HCT116 (cell line): Measurements from ENCODE around the gene RTN1. TPM values are rescaled to one million over a fixed set of nuclear protein-coding genes. Genes with fewer than 3 reads are reported as not detected.

ENCODE experiments used
- ATAC-seq: fragments of 200-7000 bp; cut with Tn5 transposase; 2 replicates; pipeline ENCODE4 v1.9.1; 2020; ENCODE audit warnings: mild to moderate bottlenecking, moderate library complexity
- BruUV-seq: library from RNA; stranded (reverse); fragments of 400-500 nt; replicated peaks from 2 replicates; lab custom pipeline; 2021; lab: Mats Ljungman, UMichigan
- CTCF ChIA-PET: fragments of 300-600 bp; sonication (Branson Sonifier 250); formaldehyde crosslinking; loops from one replicate; lab custom pipeline; 2021; ENCODE audit warnings: antibody characterized with exemption; lab: Charles Lee
- POLR2A ChIA-PET: fragments of 300-600, 350-600 bp; sonication (Branson Sonifier 250); formaldehyde crosslinking; loops from one replicate; lab custom pipeline; 2021; ENCODE audit warnings: antibody characterized with exemption; lab: Charles Lee
- RAD21 ChIA-PET, 2 experiments: fragments of 300-600 bp; sonication (Branson Sonifier 250); formaldehyde crosslinking; loops; one replicate each; lab custom pipeline; 2023; ENCODE audit warnings: low total read pairs in 2 of 2; ENCODE audit not compliant: uncharacterized antibody in 2 of 2, unreplicated experiment in 2 of 2, low non-redundant PET in 1 of 2; lab: Charles Lee
- DNase-seq: peaks from one replicate; pipeline ENCODE4 v3.0.0-alpha.2; 2010; ENCODE audit warnings: low read depth, low spot score
- H2AFZ ChIP-seq: fragments of 200-600 bp; shearing (Covaris generic), sonication (generic); 2 replicates; pipeline ENCODE4 v1.6.1; 2017; ENCODE audit warnings: low read depth, mixed run types, mixed read lengths, antibody characterized with exemption, low read length; ENCODE audit not compliant: poor library complexity, severe bottlenecking
- H3K27ac ChIP-seq: 2 replicates; pipeline ENCODE4 v1.5.1; 2012; ENCODE audit warnings: low read depth, low read length
- H3K27me3 ChIP-seq: fragments of 200-600 bp; sonication (generic); 2 replicates; pipeline ENCODE4 v1.6.1; 2016; ENCODE audit warnings: mixed run types, low read length, mixed read lengths; ENCODE audit not compliant: insufficient read depth
- H3K36me3 ChIP-seq, 2 experiments: fragments of 200-500 bp in 1 of 2; fragments of 200-600 bp in 1 of 2; sonication (Bioruptor generic) in 1 of 2; sonication (generic) in 1 of 2; 2 replicates each; pipeline versions ENCODE4 v1.5.1 to v1.6.1; 2014 to 2016; ENCODE audit warnings: low read length in 2 of 2, inconsistent platforms in 1 of 2, mixed read lengths in 1 of 2, mixed run types in 1 of 2; ENCODE audit not compliant: insufficient read depth in 2 of 2, control insufficient read depth in 1 of 2
- H3K4me1 ChIP-seq, 2 experiments: fragments of 200-600 bp in 1 of 2; sonication (generic) in 1 of 2; 2 replicates each; pipeline versions ENCODE4 v1.5.1 to v1.6.1; 2012 to 2017; ENCODE audit warnings: low read length in 2 of 2, inconsistent platforms in 1 of 2, mild to moderate bottlenecking in 1 of 2, mixed read lengths in 1 of 2, mixed run types in 1 of 2, moderate library complexity in 1 of 2; ENCODE audit not compliant: insufficient read depth in 2 of 2, control insufficient read depth in 1 of 2
- H3K4me2 ChIP-seq: fragments of 200-600 bp; sonication (generic); 2 replicates; pipeline ENCODE4 v1.6.1; 2017; ENCODE audit warnings: mixed run types, low read length, mixed read lengths
- H3K4me3 ChIP-seq, 2 experiments: fragments of 200-600 bp in 1 of 2; sonication (generic) in 1 of 2; replicated peaks in 1 of 2; 2 replicates each; pipeline ENCODE4 v1.5.1; 2011 to 2016; ENCODE audit warnings: low read length in 2 of 2, control low read depth in 1 of 2, low read depth in 1 of 2, mild to moderate bottlenecking in 1 of 2, mixed read lengths in 1 of 2, mixed run types in 1 of 2
- H3K79me2 ChIP-seq: fragments of 200-600 bp; sonication (generic); 2 replicates; pipeline ENCODE4 v1.6.1; 2017; ENCODE audit warnings: mild to moderate bottlenecking, mixed run types, low read length, moderate library complexity, mixed read lengths; ENCODE audit not compliant: insufficient read depth
- H3K9ac ChIP-seq: fragments of 200-600 bp; sonication (generic); 2 replicates; pipeline ENCODE4 v1.6.1; 2016; ENCODE audit warnings: low read length, mixed read lengths
- H3K9me2 ChIP-seq: fragments of 200-600 bp; sonication (generic), shearing (Covaris generic); 2 replicates; pipeline ENCODE4 v1.6.1; 2017; ENCODE audit warnings: mixed run types, mild to moderate bottlenecking, moderate library complexity; ENCODE audit not compliant: insufficient read depth
- H3K9me3 ChIP-seq, 2 experiments: fragments of 200-500 bp in 1 of 2; fragments of 200-600 bp in 1 of 2; sonication (Bioruptor generic) in 1 of 2; sonication (generic) in 1 of 2; 2 replicates each; pipeline ENCODE4 v1.6.1; 2014 to 2017; ENCODE audit warnings: low read length in 2 of 2, mixed read lengths in 2 of 2, inconsistent platforms in 1 of 2, low read depth in 1 of 2, mild to moderate bottlenecking in 1 of 2, mixed run types in 1 of 2, moderate library complexity in 1 of 2; ENCODE audit not compliant: control insufficient read depth in 1 of 2, insufficient read depth in 1 of 2
- H4K20me1 ChIP-seq: fragments of 200-600 bp; sonication (generic), shearing (Covaris generic); 2 replicates; pipeline ENCODE4 v1.6.1; 2017; ENCODE audit warnings: mixed run types, mild to moderate bottlenecking, moderate library complexity; ENCODE audit not compliant: insufficient read depth
- CEBPB ChIP-seq: IDR thresholded peaks from 2 replicates; pipeline ENCODE4 v1.6.1; 2012; ENCODE audit warnings: low read depth
- EGR1 ChIP-seq: IDR thresholded peaks from 2 replicates; pipeline ENCODE4 v1.6.1; 2012; ENCODE audit warnings: low read depth
- EZH2phosphoT487 ChIP-seq: fragments of 200-600 bp; IDR thresholded peaks from 2 replicates; pipeline ENCODE4 v1.6.1; 2018; ENCODE audit warnings: antibody characterized with exemption, borderline replicate concordance
- FOSL1 ChIP-seq: IDR thresholded peaks from 2 replicates; pipeline ENCODE4 v1.6.1; 2012; ENCODE audit warnings: low read depth
- JUND ChIP-seq: IDR thresholded peaks from 2 replicates; pipeline ENCODE4 v1.6.1; 2012
- POLR2A ChIP-seq: IDR thresholded peaks from 2 replicates; pipeline ENCODE4 v1.7.0; 2011; ENCODE audit warnings: borderline replicate concordance; ENCODE audit not compliant: insufficient read depth, insufficient read length; ENCODE audit errors: extremely low read depth
- RAD21 ChIP-seq: IDR thresholded peaks from 2 replicates; pipeline ENCODE4 v1.6.1; 2012; ENCODE audit warnings: low read depth, mild to moderate bottlenecking
- SIN3A ChIP-seq: IDR thresholded peaks from 2 replicates; pipeline ENCODE4 v1.6.1; 2012; ENCODE audit warnings: low read depth
- SP1 ChIP-seq: IDR thresholded peaks from 2 replicates; pipeline ENCODE4 v1.6.1; 2012; ENCODE audit warnings: low read depth
- SRF ChIP-seq: IDR thresholded peaks from 2 replicates; pipeline ENCODE4 v1.6.1; 2012; ENCODE audit warnings: low read depth
- TCF7L2 ChIP-seq: IDR thresholded peaks from 2 replicates; pipeline ENCODE4 v1.7.0; 2011; ENCODE audit warnings: borderline replicate concordance, inconsistent platforms; ENCODE audit not compliant: insufficient read depth, insufficient read length; ENCODE audit errors: extremely low read depth
- YY1 ChIP-seq: IDR thresholded peaks from 2 replicates; pipeline ENCODE4 v1.6.1; 2011; ENCODE audit warnings: low read length, low read depth, moderate library complexity, mild to moderate bottlenecking; ENCODE audit not compliant: insufficient replicate concordance; ENCODE audit errors: extremely low read depth
- ZFX ChIP-seq: fragments of 450-650 bp; IDR thresholded peaks from 2 replicates; pipeline ENCODE4 v1.6.1; 2017
- intact Hi-C: fragments of 100-400 bp; cut with micrococcal nuclease; formaldehyde crosslinking; loops from 2 replicates; pipeline ENCODE4 v1.10.0; 2022
- total RNA-seq: library from RNA; stranded (reverse); gene quantifications from one replicate; pipeline ENCODE4 v1.2.1, GENCODE V29; 2021; ENCODE audit not compliant: unreplicated experiment
- TF ChIP-seq, protein P1 (sequence below): IDR thresholded peaks from 2 replicates; pipeline ENCODE4 v1.6.1; 2011; ENCODE audit warnings: mild to moderate bottlenecking, low read length, moderate library complexity; ENCODE audit not compliant: insufficient replicate concordance; ENCODE audit errors: extremely low read depth
- TF ChIP-seq, protein P2 (sequence below): IDR thresholded peaks from 2 replicates; pipeline ENCODE4 v1.6.1; 2012
- TF ChIP-seq, protein P3 (sequence below): IDR thresholded peaks from 2 replicates; pipeline ENCODE4 v1.6.1; 2012

The RTN1 gene
- total RNA-seq, 1 experiment from 2014 or later, result 0.57 TPM

DNA sequence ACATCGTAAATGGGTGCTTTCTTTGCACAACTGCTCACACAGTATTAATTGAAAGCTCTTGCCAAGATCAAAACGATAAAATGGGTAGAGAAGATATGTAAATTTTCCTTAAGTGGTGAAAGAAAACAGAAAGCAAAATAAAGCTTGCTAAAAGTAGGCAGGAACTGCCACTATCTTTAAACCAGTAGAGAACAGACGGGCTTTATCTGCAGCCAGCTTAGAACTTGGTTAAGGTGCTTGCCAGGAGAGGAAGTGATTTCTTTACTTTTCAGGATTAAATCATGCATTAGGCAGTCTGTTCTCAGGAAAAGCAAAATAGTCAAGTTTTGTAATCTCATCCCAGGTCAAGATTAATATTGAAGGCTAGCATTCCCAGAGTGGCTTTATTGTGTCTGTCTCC, 237.1 kb downstream of the RTN1 start:
- no peaks in the 10 kb centered on the region for H3K27me3 ChIP-seq
- ChIA-PET RAD21 (interaction anchor here in 1 of 2 experiments (1.5 kb wide), 1 partner anchor 265 kb away, joined by 3 read pairs; no protein-coding TSS in a partner anchor), CTCF (interaction anchor here (1.2 to 3.7 kb wide), 8 partner anchors 8 to 551 kb away, joined by 3 to 36 read pairs (median 10); no protein-coding TSS in a partner anchor)
- no peaks in the 10 kb centered on the region for H3K9me3 ChIP-seq
- H3K4me2 ChIP-seq, result no peak overlapping the region
- H3K36me3 ChIP-seq, result no peaks in the 10 kb centered on the region
- no peaks in the 10 kb centered on the region for H3K4me1 ChIP-seq
- intact Hi-C loops, result no loop called here
- H3K79me2 ChIP-seq, result no peaks in the 10 kb centered on the region
- no peak for TF ChIP-seq EGR1
- no peak for TF ChIP-seq YY1
- TF ChIP-seq SP1, result no peak
- TF ChIP-seq CEBPB, result no peak
- TF ChIP-seq ZFX, result no peak
- TF ChIP-seq EZH2phosphoT487, result no peak
- no peak for TF ChIP-seq SIN3A
- no peak for TF ChIP-seq FOSL1
- TF ChIP-seq, protein P1, sequence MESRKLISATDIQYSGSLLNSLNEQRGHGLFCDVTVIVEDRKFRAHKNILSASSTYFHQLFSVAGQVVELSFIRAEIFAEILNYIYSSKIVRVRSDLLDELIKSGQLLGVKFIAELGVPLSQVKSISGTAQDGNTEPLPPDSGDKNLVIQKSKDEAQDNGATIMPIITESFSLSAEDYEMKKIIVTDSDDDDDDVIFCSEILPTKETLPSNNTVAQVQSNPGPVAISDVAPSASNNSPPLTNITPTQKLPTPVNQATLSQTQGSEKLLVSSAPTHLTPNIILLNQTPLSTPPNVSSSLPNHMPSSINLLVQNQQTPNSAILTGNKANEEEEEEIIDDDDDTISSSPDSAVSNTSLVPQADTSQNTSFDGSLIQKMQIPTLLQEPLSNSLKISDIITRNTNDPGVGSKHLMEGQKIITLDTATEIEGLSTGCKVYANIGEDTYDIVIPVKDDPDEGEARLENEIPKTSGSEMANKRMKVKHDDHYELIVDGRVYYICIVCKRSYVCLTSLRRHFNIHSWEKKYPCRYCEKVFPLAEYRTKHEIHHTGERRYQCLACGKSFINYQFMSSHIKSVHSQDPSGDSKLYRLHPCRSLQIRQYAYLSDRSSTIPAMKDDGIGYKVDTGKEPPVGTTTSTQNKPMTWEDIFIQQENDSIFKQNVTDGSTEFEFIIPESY, result no peak
- TF ChIP-seq TCF7L2, result no peak
- TF ChIP-seq, protein P2, sequence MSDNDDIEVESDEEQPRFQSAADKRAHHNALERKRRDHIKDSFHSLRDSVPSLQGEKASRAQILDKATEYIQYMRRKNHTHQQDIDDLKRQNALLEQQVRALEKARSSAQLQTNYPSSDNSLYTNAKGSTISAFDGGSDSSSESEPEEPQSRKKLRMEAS, result no peak
- TF ChIP-seq RAD21, result no peak
- no peak for TF ChIP-seq POLR2A
- TF ChIP-seq JUND, result no peak
- TF ChIP-seq, protein P3, sequence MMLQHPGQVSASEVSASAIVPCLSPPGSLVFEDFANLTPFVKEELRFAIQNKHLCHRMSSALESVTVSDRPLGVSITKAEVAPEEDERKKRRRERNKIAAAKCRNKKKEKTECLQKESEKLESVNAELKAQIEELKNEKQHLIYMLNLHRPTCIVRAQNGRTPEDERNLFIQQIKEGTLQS, result no peak
- TF ChIP-seq SRF, result no peak
- TF ChIP-seq, all 23 proteins: peak for 0
- ATAC-seq, result no peak
- BruUV-seq, result no TSS peak
- POLR2A ChIA-PET, result no interaction called here
- no peaks in the 10 kb centered on the region for H3K9me2 ChIP-seq
- no peak overlapping the region for H3K27ac ChIP-seq
- H2AFZ ChIP-seq, result no peak overlapping the region
- DNase-seq, result no peak
- no peaks in the 10 kb centered on the region for H4K20me1 ChIP-seq
- no peak overlapping the region for H3K4me3 ChIP-seq
- no peak overlapping the region for H3K9ac ChIP-seq
